Panc1 (cell line): ENCODE measurements around the gene GPR160. TPM values are rescaled to one million over a fixed set of nuclear protein-coding genes. Genes with fewer than 3 reads are reported as not detected.

ENCODE experiments used
- ATAC-seq: fragments of 200-7000 bp; cut with Tn5 transposase; 2 replicates; pipeline ENCODE4 v1.9.1; 2020; ENCODE audit warnings: mild to moderate bottlenecking, moderate library complexity
- BruUV-seq: library from RNA; stranded (reverse); fragments of 400-500 nt; replicated peaks from 2 replicates; lab custom pipeline; 2021; lab: Mats Ljungman, UMichigan
- CTCF ChIA-PET: fragments of 300-600 bp; sonication (Branson Sonifier 250); formaldehyde crosslinking; loops from one replicate; lab custom pipeline; 2022; ENCODE audit warnings: antibody characterized with exemption; lab: Charles Lee
- POLR2A ChIA-PET: fragments of 300-600 bp; sonication (Branson Sonifier 250); formaldehyde crosslinking; loops from one replicate; lab custom pipeline; 2022; ENCODE audit warnings: antibody characterized with exemption; lab: Charles Lee
- DNase-seq: peaks from one replicate; pipeline ENCODE4 v3.0.0-alpha.2; 2010; ENCODE audit warnings: low read depth, low spot score
- H3K27ac ChIP-seq: 2 replicates; pipeline ENCODE4 v1.5.1; 2011; ENCODE audit warnings: mild to moderate bottlenecking, low read length, inconsistent platforms
- H3K27me3 ChIP-seq: fragments of 200-500 bp; sonication (Bioruptor generic); 2 replicates; pipeline ENCODE4 v1.6.0; 2014; ENCODE audit warnings: low read length, inconsistent platforms; ENCODE audit not compliant: control insufficient read depth, insufficient read depth
- H3K36me3 ChIP-seq: fragments of 200-500 bp; sonication (Bioruptor generic); 2 replicates; pipeline ENCODE4 v1.5.1; 2014; ENCODE audit warnings: inconsistent platforms, mild to moderate bottlenecking, low read length, moderate library complexity; ENCODE audit not compliant: control insufficient read depth, insufficient read depth
- H3K4me1 ChIP-seq: 2 replicates; pipeline ENCODE4 v1.5.1; 2011; ENCODE audit warnings: inconsistent platforms, mild to moderate bottlenecking, low read length, moderate library complexity; ENCODE audit not compliant: control insufficient read depth, insufficient read depth
- H3K4me3 ChIP-seq, 2 experiments: 2 replicates each; pipeline ENCODE4 v1.5.1; 2011 to 2012; ENCODE audit warnings: low read depth in 2 of 2, low read length in 2 of 2, mild to moderate bottlenecking in 2 of 2, inconsistent platforms in 1 of 2, moderate library complexity in 1 of 2
- H3K9me3 ChIP-seq: fragments of 200-500 bp; sonication (Bioruptor generic); 2 replicates; pipeline ENCODE4 v1.5.1; 2014; ENCODE audit warnings: low read depth, mild to moderate bottlenecking, inconsistent platforms, low read length, moderate library complexity; ENCODE audit not compliant: control insufficient read depth, insufficient read depth
- POLR2AphosphoS5 ChIP-seq: IDR thresholded peaks from 2 replicates; pipeline ENCODE4 v1.6.1; 2012; ENCODE audit warnings: mild to moderate bottlenecking, low read depth, low read length, moderate library complexity
- SIN3A ChIP-seq: IDR thresholded peaks from 2 replicates; pipeline ENCODE4 v1.6.1; 2012; ENCODE audit warnings: low read depth, mild to moderate bottlenecking, low read length, moderate library complexity, borderline replicate concordance; ENCODE audit not compliant: insufficient read depth
- TCF7L2 ChIP-seq: IDR thresholded peaks from 2 replicates; pipeline ENCODE4 v1.6.1; 2011; ENCODE audit warnings: mild to moderate bottlenecking, low read depth, low read length, inconsistent platforms
- in situ Hi-C: cut with HindIII; loops from 2 replicates; pipeline ENCODE4 v1.10.0; 2016; ENCODE audit warnings: low sequenced_read_pairs, low pct_unique_long_range_greater_than_20kb
- intact Hi-C: fragments of 100-400 bp; cut with micrococcal nuclease; formaldehyde crosslinking; loops from one replicate; pipeline ENCODE4 v1.10.0; 2022; ENCODE audit not compliant: unreplicated experiment
- total RNA-seq: library from RNA; stranded (reverse); gene quantifications from one replicate; pipeline ENCODE4 v1.2.1, GENCODE V29; 2021; ENCODE audit not compliant: unreplicated experiment
- TF ChIP-seq, protein P1 (sequence below): fragments of 450-650 bp; IDR thresholded peaks from 2 replicates; pipeline ENCODE4 v1.5.1; 2017; ENCODE audit warnings: mild to moderate bottlenecking
- TF ChIP-seq, protein P2 (sequence below), 2 experiments: IDR thresholded peaks; 2 replicates each; pipeline ENCODE4 v1.6.1; 2011 to 2012; ENCODE audit warnings: low read depth in 2 of 2, control low read depth in 1 of 2, low read length in 1 of 2, mild to moderate bottlenecking in 1 of 2, moderate library complexity in 1 of 2; ENCODE audit not compliant: insufficient read depth in 1 of 2

Gene GPR160
- total RNA-seq, 1 experiment from 2014 or later = 0.18 TPM

DNA sequence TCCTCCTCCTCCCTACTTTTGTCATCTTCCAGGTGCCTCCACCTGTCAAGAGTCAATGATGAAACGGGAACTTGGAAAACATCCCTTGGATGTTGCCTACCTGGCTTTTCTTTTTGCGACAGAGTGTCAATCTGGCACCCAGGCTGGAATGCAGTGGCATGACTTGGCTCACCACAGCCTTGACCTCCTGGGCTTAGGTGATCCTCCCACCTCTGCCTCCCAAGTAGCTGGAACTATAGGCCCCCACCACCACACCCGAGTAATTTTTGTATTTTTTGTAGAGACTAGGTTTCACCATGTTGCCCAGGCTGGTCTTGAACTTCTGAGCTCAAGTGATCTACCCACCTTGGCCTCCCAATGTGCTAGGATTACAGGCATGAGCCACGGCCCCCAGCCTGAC lies 42.8 kb downstream of the GPR160 start:
- TF ChIP-seq TCF7L2 (no peak), SIN3A (no peak), POLR2AphosphoS5 (no peak)
- TF ChIP-seq, protein P1, sequence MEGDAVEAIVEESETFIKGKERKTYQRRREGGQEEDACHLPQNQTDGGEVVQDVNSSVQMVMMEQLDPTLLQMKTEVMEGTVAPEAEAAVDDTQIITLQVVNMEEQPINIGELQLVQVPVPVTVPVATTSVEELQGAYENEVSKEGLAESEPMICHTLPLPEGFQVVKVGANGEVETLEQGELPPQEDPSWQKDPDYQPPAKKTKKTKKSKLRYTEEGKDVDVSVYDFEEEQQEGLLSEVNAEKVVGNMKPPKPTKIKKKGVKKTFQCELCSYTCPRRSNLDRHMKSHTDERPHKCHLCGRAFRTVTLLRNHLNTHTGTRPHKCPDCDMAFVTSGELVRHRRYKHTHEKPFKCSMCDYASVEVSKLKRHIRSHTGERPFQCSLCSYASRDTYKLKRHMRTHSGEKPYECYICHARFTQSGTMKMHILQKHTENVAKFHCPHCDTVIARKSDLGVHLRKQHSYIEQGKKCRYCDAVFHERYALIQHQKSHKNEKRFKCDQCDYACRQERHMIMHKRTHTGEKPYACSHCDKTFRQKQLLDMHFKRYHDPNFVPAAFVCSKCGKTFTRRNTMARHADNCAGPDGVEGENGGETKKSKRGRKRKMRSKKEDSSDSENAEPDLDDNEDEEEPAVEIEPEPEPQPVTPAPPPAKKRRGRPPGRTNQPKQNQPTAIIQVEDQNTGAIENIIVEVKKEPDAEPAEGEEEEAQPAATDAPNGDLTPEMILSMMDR = no peak
- TF ChIP-seq, protein P2, sequence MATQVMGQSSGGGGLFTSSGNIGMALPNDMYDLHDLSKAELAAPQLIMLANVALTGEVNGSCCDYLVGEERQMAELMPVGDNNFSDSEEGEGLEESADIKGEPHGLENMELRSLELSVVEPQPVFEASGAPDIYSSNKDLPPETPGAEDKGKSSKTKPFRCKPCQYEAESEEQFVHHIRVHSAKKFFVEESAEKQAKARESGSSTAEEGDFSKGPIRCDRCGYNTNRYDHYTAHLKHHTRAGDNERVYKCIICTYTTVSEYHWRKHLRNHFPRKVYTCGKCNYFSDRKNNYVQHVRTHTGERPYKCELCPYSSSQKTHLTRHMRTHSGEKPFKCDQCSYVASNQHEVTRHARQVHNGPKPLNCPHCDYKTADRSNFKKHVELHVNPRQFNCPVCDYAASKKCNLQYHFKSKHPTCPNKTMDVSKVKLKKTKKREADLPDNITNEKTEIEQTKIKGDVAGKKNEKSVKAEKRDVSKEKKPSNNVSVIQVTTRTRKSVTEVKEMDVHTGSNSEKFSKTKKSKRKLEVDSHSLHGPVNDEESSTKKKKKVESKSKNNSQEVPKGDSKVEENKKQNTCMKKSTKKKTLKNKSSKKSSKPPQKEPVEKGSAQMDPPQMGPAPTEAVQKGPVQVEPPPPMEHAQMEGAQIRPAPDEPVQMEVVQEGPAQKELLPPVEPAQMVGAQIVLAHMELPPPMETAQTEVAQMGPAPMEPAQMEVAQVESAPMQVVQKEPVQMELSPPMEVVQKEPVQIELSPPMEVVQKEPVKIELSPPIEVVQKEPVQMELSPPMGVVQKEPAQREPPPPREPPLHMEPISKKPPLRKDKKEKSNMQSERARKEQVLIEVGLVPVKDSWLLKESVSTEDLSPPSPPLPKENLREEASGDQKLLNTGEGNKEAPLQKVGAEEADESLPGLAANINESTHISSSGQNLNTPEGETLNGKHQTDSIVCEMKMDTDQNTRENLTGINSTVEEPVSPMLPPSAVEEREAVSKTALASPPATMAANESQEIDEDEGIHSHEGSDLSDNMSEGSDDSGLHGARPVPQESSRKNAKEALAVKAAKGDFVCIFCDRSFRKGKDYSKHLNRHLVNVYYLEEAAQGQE (IDR thresholded peaks at IDR 0.05; ENCODE audit: insufficient read depth in 1 of 2, low read depth in 2 of 2, low read length in 1 of 2) = no peak
- intact Hi-C loops (no loop called here), in situ Hi-C loops (no loop called here)
- no TSS peak for BruUV-seq
- H3K27me3 ChIP-seq = no peaks in the 10 kb centered on the region
- H3K4me3 ChIP-seq = no peak overlapping the region
- POLR2A ChIA-PET = no interaction called here
- H3K36me3 ChIP-seq = peaks cover 17% of the 10 kb centered on the region
- CTCF ChIA-PET = no interaction called here
- DNase-seq (no peak), ATAC-seq (no peak)
- H3K27ac ChIP-seq = no peak overlapping the region
- no peaks in the 10 kb centered on the region for H3K4me1 ChIP-seq
- no peaks in the 10 kb centered on the region for H3K9me3 ChIP-seq

DNA sequence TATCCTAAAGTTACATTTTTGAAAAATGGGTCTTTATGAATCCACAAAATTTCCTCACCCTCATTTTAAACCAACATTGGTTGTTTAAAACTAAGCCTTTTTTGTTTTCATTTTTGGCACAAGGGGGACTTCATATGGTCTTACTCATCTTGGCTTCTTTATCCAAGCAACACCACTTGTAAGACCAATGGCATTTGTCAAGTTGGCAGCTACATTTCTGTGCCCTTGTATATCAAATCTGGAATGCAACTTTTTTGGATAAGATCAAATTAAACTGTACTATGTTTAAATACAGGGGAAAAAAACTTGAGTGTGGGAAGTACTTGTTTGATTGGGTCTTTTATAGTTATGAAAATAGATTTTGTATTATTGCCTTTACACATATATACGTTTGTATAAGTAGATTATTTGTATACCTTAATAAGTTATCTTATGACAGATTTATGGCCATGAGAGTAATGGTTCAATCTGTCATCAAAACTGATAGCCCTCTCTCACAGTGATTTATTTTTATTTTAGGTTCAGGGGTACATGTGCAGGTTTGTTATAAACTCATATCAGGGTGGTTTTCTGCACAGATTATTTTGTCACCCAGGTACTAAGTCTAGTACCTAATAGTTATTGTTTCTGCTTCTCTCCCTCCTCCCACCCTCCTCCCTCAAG lies 43.4 kb downstream of the GPR160 start:
- ATAC-seq (no peak), DNase-seq (no peak)
- Histone ChIP-seq H3K9me3 (no peaks in the 10 kb centered on the region), H3K27me3 (no peaks in the 10 kb centered on the region), H3K4me3 (no peak overlapping the region), H3K4me1 (no peaks in the 10 kb centered on the region), H3K36me3 (peaks cover 23% of the 10 kb centered on the region), H3K27ac (no peak overlapping the region)
- TF ChIP-seq TCF7L2 (no peak), POLR2AphosphoS5 (no peak), SIN3A (no peak)
- TF ChIP-seq, protein P1 = no peak
- TF ChIP-seq, protein P2 (IDR thresholded peaks at IDR 0.05; ENCODE audit: insufficient read depth in 1 of 2, low read depth in 2 of 2, low read length in 1 of 2) = no peak
- in situ Hi-C loops (no loop called here), intact Hi-C loops (no loop called here)
- ChIA-PET CTCF (no interaction called here), POLR2A (interaction anchor here (0.6 kb wide), 1 partner anchor 43 kb away, joined by 3 read pairs; the partner anchor contains the start of gene GPR160)
- BruUV-seq = no TSS peak
